Ramos (cell line): Measurements from ENCODE around the gene MAD1L1.

Experiments used
- in situ Hi-C: fragments of 300-500 bp; cut with MboI; formaldehyde crosslinking; loops from one replicate; pipeline ENCODE4 v1.14.3; 2022; ENCODE audit warnings: low sequenced_read_pairs; ENCODE audit not compliant: unreplicated experiment

The MAD1L1 gene

GRCh38 chr7:2125931-2126330 lies 106.8 kb downstream of the MAD1L1 start:
- in situ Hi-C loops = no loop called here

GRCh38 chr7:2124604-2125345 lies 108.0 kb downstream of the MAD1L1 start:
- in situ Hi-C loops = no loop called here

DNA sequence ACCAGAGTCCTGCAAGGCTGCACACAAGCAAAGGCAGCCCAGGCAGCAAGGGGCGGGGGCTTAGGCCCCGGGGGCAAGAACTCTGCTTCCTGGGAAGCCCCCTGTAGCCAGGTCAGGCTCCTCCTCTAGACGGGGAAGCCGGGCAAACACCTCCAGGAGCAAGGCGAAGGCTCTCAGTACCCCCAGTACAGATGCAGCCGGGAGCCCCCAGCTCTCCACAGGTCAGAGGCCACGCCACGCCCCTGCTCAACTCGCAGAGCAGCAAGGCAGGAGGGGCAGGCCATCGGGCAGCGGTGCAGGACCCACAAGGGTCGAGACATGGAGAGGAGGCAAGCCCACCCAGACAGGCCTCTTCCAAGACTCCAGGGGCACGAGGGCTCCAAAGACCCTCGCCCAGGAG lies 108.8 kb downstream of the MAD1L1 start:
- in situ Hi-C loops = no loop called here

DNA sequence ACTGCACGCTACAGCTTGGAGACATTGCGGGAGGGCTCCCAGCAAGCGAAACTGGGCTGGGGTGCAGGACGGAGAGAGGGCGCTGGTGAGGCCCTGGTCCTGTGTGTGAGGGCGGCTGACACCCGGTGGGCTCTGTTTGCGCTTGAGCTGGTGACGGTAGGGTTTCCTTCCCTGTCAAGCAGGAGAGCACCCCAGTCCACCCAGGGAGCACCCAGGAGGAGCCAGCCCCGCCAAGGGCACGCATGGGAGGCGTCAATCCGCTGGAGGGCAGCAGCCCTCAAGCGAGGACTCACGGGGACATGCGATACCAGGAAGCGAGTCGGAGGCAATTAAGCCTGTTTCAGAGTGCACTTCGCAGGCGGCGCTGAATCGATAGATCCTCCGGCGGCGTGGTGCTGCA lies 109.4 kb downstream of the MAD1L1 start:
- in situ Hi-C loops = no loop called here

GRCh38 chr7:2122651-2123050 lies 110.1 kb downstream of the MAD1L1 start:
- in situ Hi-C loops = no loop called here

GRCh38 chr7:2120841-2121830 lies 111.6 kb downstream of the MAD1L1 start:
- in situ Hi-C loops = no loop called here

DNA sequence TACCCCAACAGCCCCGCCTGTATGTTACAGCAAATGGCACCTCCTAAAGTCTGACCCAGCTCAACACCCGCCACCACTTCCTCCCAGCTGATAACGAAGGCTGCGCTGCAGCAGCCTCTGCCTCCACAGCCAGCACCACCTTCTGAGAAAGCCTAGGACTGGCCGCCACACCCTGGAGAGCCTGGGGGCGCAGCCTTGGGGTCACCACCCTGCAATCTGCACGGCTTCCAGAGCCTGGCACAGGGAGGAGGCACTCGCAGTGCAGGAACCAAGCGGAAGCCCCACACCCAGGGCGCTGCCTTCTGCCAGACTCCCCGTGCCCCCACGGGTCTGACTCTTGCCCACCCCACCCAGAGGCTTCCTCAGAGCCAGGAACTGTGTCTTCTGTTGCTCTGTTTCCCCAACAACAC lies 112.5 kb downstream of the MAD1L1 start:
- in situ Hi-C loops = no loop called here

DNA sequence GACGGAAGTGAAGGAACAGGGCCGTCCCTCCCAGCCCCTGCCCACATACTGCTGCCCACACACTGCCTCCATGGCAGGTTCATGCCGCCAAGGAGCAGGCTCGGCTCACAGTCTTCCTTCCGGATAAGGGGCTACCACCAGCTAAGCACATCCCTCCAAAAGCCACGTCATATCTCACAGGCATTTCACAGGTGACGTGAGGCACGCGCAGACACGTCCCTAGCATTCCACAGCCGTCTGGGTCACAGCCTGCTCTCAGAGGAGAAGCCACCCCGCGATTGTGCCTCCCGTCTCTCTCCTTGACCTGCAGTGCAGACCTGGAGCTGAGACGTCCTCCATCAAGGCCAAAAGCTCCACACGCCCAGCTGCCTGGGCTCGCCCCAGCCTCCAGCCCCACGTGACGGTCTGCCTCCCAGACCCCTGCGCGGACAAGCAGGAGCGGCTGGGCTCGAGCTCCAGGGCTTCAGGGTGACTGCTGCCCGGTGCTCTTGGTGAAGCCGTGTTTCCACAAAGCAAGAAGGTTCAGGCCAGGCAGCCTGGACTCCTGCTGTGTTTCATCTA lies 114.0 kb downstream of the MAD1L1 start:
- in situ Hi-C loops = no loop called here

DNA sequence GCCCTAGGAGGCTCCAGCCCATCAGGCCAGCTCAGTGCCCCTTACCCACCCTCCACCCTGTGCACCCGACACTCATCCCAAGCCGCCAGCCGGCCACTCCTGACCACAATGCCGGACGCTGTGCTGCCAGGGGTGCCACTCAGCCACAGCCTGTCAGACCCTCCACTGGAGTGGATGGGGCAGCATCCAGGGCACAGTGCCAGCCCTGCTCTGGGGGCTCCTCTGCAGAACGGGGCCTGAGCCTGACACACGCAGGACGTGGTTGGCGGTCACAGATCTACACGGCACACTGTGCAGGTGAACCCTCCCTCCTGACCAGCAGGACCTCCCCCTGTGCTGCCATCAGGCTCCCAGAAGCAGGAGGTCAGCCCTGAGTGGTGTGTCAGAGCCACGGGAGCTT lies 114.7 kb downstream of the MAD1L1 start:
- in situ Hi-C loops = no loop called here

- in situ Hi-C loops = no loop called here
These were observed 115.1 kb downstream of the MAD1L1 start for GRCh38 chr7:2117646-2118045.

DNA sequence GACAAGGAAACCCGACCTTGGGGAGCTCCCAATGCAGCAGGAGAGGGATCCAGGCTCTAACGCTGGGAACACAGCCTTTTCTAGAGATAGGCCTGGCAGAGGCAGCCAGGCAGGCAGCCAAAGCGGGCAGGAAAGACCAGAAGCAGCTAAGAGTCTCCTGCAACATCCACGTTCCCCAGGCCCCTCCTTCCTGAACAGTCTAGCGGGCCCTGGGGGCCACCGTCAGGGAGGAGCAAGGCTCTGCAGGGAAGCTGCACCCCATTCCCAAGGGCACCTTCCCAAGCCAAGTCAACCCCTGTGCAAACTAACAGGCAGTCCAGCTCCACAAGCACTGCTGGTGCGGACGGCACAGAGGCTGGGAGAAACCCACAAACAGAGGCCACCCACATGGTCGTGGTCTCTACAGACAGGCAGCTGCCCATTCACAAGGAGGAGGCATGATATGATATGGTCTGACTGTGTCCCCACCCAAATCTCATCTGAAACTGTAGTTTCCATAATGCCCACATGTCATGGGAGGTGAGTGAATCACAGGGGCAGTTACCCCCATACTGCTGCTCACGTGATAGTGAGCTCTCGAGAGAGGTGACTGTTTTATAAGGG lies 115.7 kb downstream of the MAD1L1 start:
- in situ Hi-C loops = no loop called here

GRCh38 chr7:2116448-2116810 lies 116.3 kb downstream of the MAD1L1 start:
- in situ Hi-C loops = no loop called here

- in situ Hi-C loops = no loop called here
These were observed 116.8 kb downstream of the MAD1L1 start for GRCh38 chr7:2115760-2116447.

GRCh38 chr7:2114926-2115759 lies 117.6 kb downstream of the MAD1L1 start:
- in situ Hi-C loops = no loop called here

GRCh38 chr7:2114052-2114451 lies 118.7 kb downstream of the MAD1L1 start:
- in situ Hi-C loops = no loop called here

GRCh38 chr7:2112261-2113198 lies 120.2 kb downstream of the MAD1L1 start:
- in situ Hi-C loops = no loop called here

- in situ Hi-C loops = no loop called here
These were observed 121.2 kb downstream of the MAD1L1 start for GRCh38 chr7:2111568-2111967.
